Esophagus squamous epithelium (tissue), 5 donors: ENCODE data around the gene DEPDC1. TPM values are rescaled to one million over a fixed set of nuclear protein-coding genes. Genes with fewer than 3 reads are reported as not detected.
A peak's percentile ranks its signal among the peaks of the same experiment; 100 is the strongest.

Source experiments
- DNase-seq: peaks from one replicate; lab custom pipeline; 2025; lab: John Stamatoyannopoulos, UW
- H3K27ac ChIP-seq, 4 donors: fragments of 200-600 bp; sonication (generic); one replicate each; pipeline ENCODE4 v1.5.1; 2016 to 2019; ENCODE audit warnings: mild to moderate bottlenecking in 1 of 4
- H3K27me3 ChIP-seq, 4 donors: fragments of 200-600 bp; sonication (generic); 1 replicate in 3 of 4; 2 replicates in 1 of 4; pipeline versions ENCODE4 v1.5.1 to v1.6.0; 2017 to 2021; ENCODE audit warnings: antibody characterized with exemption in 1 of 4
- H3K36me3 ChIP-seq, 3 donors: fragments of 200-600 bp; sonication (generic); one replicate each; pipeline ENCODE4 v1.5.1; 2016 to 2019
- H3K4me1 ChIP-seq, 3 donors: fragments of 200-600 bp; sonication (generic); one replicate each; pipeline ENCODE4 v1.5.1; 2017 to 2019
- H3K4me3 ChIP-seq, 4 donors: fragments of 200-600 bp; sonication (generic); 1 replicate in 3 of 4; 2 replicates in 1 of 4; pipeline ENCODE4 v1.5.1; 2016 to 2019; ENCODE audit warnings: mild to moderate bottlenecking in 2 of 4, moderate library complexity in 1 of 4
- H3K9me3 ChIP-seq, 3 donors: fragments of 200-600 bp; sonication (generic); one replicate each; pipeline ENCODE4 v1.5.1; 2016 to 2019
- POLR2A ChIP-seq, 4 donors: fragments of 450-650 bp; IDR thresholded peaks; one replicate each; pipeline ENCODE4 v1.6.1; 2017; ENCODE audit warnings: antibody characterized with exemption in 4 of 4, mild to moderate bottlenecking in 4 of 4, moderate library complexity in 3 of 4
- WGBS, 2 donors: methylation state at CpG; one replicate each; pipeline ENCODE4 v1.1.5; 2018; 5-methylcytosine and 5-hydroxymethylcytosine counted together
- intact Hi-C: fragments of 100-400 bp; cut with DNase I; formaldehyde crosslinking; loops from one replicate; pipeline ENCODE4 v1.15.0; 2022
- total RNA-seq, 4 donors: library from RNA; depleted of rRNA; stranded (reverse); fragments of >200 nt; gene quantifications; one replicate each; pipeline ENCODE4 v1.1.0, GENCODE V29; 2016
- TF ChIP-seq, protein P1 (sequence below), 6 experiments: fragments of 450-650 bp in 4 of 6; fragments of 200-600 bp in 2 of 6; sonication (generic) in 2 of 6; IDR thresholded peaks; one replicate each; pipeline ENCODE4 v1.5.1; 2016 to 2019; ENCODE audit warnings: antibody characterized with exemption in 6 of 6, mild to moderate bottlenecking in 4 of 6, moderate library complexity in 4 of 6
- donor health status: DM: yes; HTN: yes; CAD: no.

The DEPDC1 gene
- total RNA-seq, 4 donors from 2014 or later = 2.7 to 10.9 (median 6.8) TPM

DNA sequence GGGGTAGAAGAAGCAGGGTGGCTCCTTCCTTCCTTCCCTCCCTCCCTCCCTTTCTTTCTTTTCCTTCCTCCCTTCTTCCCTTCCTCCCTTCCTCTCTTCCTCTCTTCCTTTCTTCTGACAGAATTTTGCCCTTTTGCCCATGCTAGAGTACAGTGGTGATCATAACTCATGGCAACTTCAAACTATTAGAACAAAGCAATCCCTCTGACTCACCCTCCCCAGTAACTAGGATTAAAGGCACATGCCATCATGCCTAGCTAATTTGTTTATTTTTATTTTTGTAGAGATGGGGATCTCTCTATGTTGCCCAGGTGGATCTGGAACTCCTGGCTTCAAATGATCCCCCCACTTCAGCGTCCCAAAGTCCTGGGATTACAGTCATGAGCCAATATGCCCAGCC is 37.1 kb downstream of the DEPDC1 start:
- no peaks in the 10 kb centered on the region for H3K27me3 ChIP-seq
- WGBS, 2 donors = 80 to 100% methylated on average over 1 of the region's 1 CpG
- H3K9me3 ChIP-seq = peaks cover 0 to 6% (median 0%) of the 10 kb centered on the region in 3 donors
- no peak overlapping the region for H3K27ac ChIP-seq
- no peaks in the 10 kb centered on the region for H3K36me3 ChIP-seq
- H3K4me1 ChIP-seq = peaks cover 0 to under 1% (median 0%) of the 10 kb centered on the region in 3 donors
- no peak for DNase-seq
- H3K4me3 ChIP-seq = no peak overlapping the region
- intact Hi-C loops = no loop called here
- no peak for TF ChIP-seq POLR2A (IDR thresholded peaks at IDR 0.05)
- TF ChIP-seq, protein P1, sequence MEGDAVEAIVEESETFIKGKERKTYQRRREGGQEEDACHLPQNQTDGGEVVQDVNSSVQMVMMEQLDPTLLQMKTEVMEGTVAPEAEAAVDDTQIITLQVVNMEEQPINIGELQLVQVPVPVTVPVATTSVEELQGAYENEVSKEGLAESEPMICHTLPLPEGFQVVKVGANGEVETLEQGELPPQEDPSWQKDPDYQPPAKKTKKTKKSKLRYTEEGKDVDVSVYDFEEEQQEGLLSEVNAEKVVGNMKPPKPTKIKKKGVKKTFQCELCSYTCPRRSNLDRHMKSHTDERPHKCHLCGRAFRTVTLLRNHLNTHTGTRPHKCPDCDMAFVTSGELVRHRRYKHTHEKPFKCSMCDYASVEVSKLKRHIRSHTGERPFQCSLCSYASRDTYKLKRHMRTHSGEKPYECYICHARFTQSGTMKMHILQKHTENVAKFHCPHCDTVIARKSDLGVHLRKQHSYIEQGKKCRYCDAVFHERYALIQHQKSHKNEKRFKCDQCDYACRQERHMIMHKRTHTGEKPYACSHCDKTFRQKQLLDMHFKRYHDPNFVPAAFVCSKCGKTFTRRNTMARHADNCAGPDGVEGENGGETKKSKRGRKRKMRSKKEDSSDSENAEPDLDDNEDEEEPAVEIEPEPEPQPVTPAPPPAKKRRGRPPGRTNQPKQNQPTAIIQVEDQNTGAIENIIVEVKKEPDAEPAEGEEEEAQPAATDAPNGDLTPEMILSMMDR (IDR thresholded peaks at IDR 0.05) = no peak

DNA sequence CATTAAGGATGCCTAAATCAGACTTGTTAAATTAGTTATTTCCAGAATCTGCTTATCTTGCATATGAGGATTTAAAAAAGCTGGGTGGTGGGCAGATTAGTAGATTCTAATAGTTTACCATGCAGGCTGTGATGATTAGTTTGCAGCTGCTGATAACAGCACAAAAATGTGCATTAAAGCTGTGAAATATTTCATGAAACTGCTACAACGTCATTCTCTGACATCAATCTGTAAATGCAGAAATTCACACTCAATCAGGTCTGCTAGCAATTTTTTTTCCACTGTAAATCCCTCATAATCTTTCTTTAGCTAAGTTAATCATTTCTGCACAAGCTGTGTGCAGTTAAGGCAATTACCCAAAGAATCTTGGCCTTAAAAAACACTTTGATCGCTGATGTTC is 37.8 kb downstream of the DEPDC1 start:
- DNase-seq = no peak
- WGBS, 2 donors = 74 to 78% methylated on average over 2 of the region's 2 CpGs
- H3K27me3 ChIP-seq = no peaks in the 10 kb centered on the region
- peaks cover 0 to 7% (median 0%) of the 10 kb centered on the region in 3 donors for H3K4me1 ChIP-seq
- no peak overlapping the region for H3K4me3 ChIP-seq
- TF ChIP-seq, protein P1 (IDR thresholded peaks at IDR 0.05) = no peak
- no peak for TF ChIP-seq POLR2A (IDR thresholded peaks at IDR 0.05)
- H3K36me3 ChIP-seq = no peaks in the 10 kb centered on the region
- peaks cover 0 to 6% (median 0%) of the 10 kb centered on the region in 3 donors for H3K9me3 ChIP-seq
- intact Hi-C loops = no loop called here
- no peak overlapping the region for H3K27ac ChIP-seq

DNA sequence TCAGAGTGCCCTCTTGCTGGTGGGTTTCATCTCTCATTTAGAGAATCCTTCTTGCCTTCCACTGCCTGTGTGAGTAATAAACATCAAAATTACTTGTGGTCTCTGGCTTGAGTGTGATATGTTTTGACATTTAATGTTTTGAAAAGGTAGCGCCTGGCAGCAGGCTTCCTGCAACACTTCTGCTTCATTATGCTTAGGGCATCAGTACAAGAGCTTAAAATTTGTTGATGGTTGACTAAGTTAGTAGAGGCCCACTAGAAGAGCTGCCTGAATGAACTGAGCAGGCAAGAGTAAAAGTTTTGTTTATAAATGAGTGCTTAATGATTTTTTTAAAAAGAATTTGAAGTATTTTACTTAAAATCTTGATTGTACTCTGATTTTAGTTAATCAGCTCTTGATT is 40.7 kb downstream of the DEPDC1 start:
- Histone ChIP-seq H3K4me1 (peaks cover 0 to 20% (median 0%) of the 10 kb centered on the region in 3 donors), H3K4me3 (no peak overlapping the region), H3K9me3 (no peaks in the 10 kb centered on the region), H3K27ac (no peak overlapping the region), H3K27me3 (no peaks in the 10 kb centered on the region), H3K36me3 (no peaks in the 10 kb centered on the region)
- DNase-seq = no peak
- intact Hi-C loops = no loop called here
- WGBS, 2 donors = 80 to 100% methylated on average over 1 of the region's 1 CpG
- TF ChIP-seq, protein P1 (IDR thresholded peaks at IDR 0.05) = no peak
- no peak for TF ChIP-seq POLR2A (IDR thresholded peaks at IDR 0.05)

DNA sequence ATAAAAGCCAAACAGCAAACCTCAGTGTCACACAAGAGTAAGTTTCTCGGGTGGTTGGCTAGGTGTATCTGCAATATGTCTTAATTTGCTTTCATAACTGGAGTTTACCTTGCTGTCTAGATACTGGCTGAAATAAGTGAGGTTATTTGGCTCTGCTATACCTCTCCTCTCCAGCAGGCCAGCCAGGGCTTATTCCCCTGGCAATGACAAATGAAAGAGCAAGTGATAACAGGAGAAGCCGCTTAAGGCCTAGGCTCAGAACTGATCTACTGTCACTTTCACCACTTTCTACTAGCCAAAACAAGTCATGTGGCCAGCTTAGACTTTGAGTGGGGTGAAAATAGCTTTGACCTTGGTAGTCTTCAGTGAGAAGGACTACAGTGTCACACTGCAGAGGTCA is 42.3 kb downstream of the DEPDC1 start:
- Histone ChIP-seq H3K9me3 (no peaks in the 10 kb centered on the region), H3K27me3 (no peaks in the 10 kb centered on the region), H3K36me3 (no peaks in the 10 kb centered on the region), H3K27ac (no peak overlapping the region), H3K4me1 (peaks cover 0 to 20% (median 0%) of the 10 kb centered on the region in 3 donors), H3K4me3 (no peak overlapping the region)
- DNase-seq = no peak
- intact Hi-C loops = no loop called here
- 35 to 43% methylated on average over 2 of the region's 2 CpGs for WGBS, 2 donors
- TF ChIP-seq, protein P1 (IDR thresholded peaks at IDR 0.05) = peak in 4 of 6 experiments; percentile 26 to 57 (median 40)
- TF ChIP-seq POLR2A (IDR thresholded peaks at IDR 0.05) = no peak

DNA sequence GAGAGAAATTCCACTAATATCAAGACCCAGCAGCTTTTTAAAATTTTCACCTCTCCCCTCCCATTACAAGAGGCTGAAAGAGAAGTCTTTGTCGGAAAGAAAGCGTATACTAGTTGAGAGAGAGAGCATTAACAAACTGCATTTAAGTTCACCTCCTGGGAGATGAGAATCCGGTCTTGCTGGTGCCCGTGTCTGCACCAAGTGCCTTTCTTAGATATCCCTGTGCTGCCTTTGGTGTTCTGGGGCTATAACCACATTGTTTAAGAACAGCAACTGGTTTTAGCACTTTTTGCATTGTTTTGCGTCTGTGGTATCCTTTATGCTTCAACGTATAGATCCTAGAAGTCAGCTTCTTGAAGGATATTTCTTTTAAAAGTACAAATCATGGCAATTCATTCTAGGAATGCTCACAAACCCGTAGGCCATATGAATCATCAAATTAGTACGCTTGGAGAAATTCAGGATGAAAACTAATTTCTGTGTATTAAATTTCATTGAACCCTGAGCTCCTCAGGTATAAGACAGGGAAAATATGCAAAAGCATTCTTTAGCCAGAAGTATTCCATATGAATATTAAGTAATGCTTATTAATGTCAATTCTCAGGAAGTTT is 43.7 kb downstream of the DEPDC1 start:
- TF ChIP-seq, protein P1 (IDR thresholded peaks at IDR 0.05) = no peak
- no peak for TF ChIP-seq POLR2A (IDR thresholded peaks at IDR 0.05)
- Histone ChIP-seq H3K27me3 (no peaks in the 10 kb centered on the region), H3K4me1 (peaks cover 0 to 20% (median 0%) of the 10 kb centered on the region in 3 donors), H3K27ac (no peak overlapping the region), H3K4me3 (no peak overlapping the region), H3K9me3 (no peaks in the 10 kb centered on the region), H3K36me3 (no peaks in the 10 kb centered on the region)
- DNase-seq = no peak
- 45 to 62% methylated on average over 8 of the region's 8 CpGs for WGBS, 2 donors
- intact Hi-C loops = no loop called here
